Esophagus squamous epithelium (tissue), 5 donors: ENCODE results near the gene REPS2. TPM values are rescaled to one million over a fixed set of nuclear protein-coding genes. Genes with fewer than 3 reads are reported as not detected.

ENCODE experiments used
- DNase-seq: peaks from one replicate; lab custom pipeline; 2025; lab: John Stamatoyannopoulos, UW
- H3K27ac ChIP-seq, 4 donors: fragments of 200-600 bp; sonication (generic); one replicate each; pipeline ENCODE4 v1.5.1; 2016 to 2019; ENCODE audit warnings: mild to moderate bottlenecking in 1 of 4
- H3K27me3 ChIP-seq, 4 donors: fragments of 200-600 bp; sonication (generic); 1 replicate in 3 of 4; 2 replicates in 1 of 4; pipeline versions ENCODE4 v1.5.1 to v1.6.0; 2017 to 2021; ENCODE audit warnings: antibody characterized with exemption in 1 of 4
- H3K36me3 ChIP-seq, 3 donors: fragments of 200-600 bp; sonication (generic); one replicate each; pipeline ENCODE4 v1.5.1; 2016 to 2019
- H3K4me1 ChIP-seq, 3 donors: fragments of 200-600 bp; sonication (generic); one replicate each; pipeline ENCODE4 v1.5.1; 2017 to 2019
- H3K4me3 ChIP-seq, 4 donors: fragments of 200-600 bp; sonication (generic); 1 replicate in 3 of 4; 2 replicates in 1 of 4; pipeline ENCODE4 v1.5.1; 2016 to 2019; ENCODE audit warnings: mild to moderate bottlenecking in 2 of 4, moderate library complexity in 1 of 4
- H3K9me3 ChIP-seq, 3 donors: fragments of 200-600 bp; sonication (generic); one replicate each; pipeline ENCODE4 v1.5.1; 2016 to 2019
- POLR2A ChIP-seq, 4 donors: fragments of 450-650 bp; IDR thresholded peaks; one replicate each; pipeline ENCODE4 v1.6.1; 2017; ENCODE audit warnings: antibody characterized with exemption in 4 of 4, mild to moderate bottlenecking in 4 of 4, moderate library complexity in 3 of 4
- WGBS, 2 donors: methylation state at CpG; one replicate each; pipeline ENCODE4 v1.1.5; 2018; 5-methylcytosine and 5-hydroxymethylcytosine counted together
- intact Hi-C: fragments of 100-400 bp; cut with DNase I; formaldehyde crosslinking; loops from one replicate; pipeline ENCODE4 v1.15.0; 2022
- total RNA-seq, 4 donors: library from RNA; depleted of rRNA; stranded (reverse); fragments of >200 nt; gene quantifications; one replicate each; pipeline ENCODE4 v1.1.0, GENCODE V29; 2016
- TF ChIP-seq, protein P1 (sequence below), 6 experiments: fragments of 450-650 bp in 4 of 6; fragments of 200-600 bp in 2 of 6; sonication (generic) in 2 of 6; IDR thresholded peaks; one replicate each; pipeline ENCODE4 v1.5.1; 2016 to 2019; ENCODE audit warnings: antibody characterized with exemption in 6 of 6, mild to moderate bottlenecking in 4 of 6, moderate library complexity in 4 of 6
- donor health status: DM: yes; HTN: yes; CAD: no.

The REPS2 gene
- total RNA-seq, 4 donors from 2014 or later = 0.97 to 12.8 (median 3.0) TPM

DNA sequence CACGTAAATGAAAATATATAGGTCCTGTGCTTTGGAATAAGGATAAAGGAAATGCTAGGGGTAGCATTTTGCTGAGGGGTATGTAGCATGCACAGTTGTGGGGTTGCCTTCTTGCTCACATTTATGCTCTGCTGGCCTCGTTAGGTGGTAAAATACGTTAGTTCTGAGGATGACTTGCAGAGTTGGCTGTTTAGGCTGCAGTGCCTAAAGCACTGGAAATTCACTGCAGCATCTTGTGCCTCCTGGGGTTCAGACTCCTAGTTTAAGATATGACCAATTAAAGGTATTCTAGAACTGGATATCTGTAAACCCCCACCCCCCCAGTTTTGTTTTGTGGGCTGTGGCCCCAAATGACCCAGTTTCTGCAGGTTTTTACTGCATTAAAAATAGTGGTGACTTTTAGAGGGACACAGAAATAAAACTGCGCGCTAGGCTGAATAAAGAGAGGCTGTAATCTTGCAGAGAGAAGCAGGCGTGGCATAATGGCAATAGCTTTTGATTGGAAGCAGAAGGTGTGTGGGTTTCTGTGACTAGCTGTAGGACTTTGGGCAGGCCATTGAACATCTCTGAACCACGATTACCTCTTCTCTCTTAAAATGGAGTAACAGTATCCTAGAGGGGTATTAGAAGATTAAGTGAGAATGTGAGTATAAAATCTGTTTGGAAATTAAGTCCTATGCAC lies 79.3 kb downstream of the REPS2 start:
- no peak overlapping the region for H3K27ac ChIP-seq
- H3K4me1 ChIP-seq = no peaks in the 10 kb centered on the region
- no peak overlapping the region for H3K4me3 ChIP-seq
- DNase-seq = no peak
- TF ChIP-seq, protein P1, sequence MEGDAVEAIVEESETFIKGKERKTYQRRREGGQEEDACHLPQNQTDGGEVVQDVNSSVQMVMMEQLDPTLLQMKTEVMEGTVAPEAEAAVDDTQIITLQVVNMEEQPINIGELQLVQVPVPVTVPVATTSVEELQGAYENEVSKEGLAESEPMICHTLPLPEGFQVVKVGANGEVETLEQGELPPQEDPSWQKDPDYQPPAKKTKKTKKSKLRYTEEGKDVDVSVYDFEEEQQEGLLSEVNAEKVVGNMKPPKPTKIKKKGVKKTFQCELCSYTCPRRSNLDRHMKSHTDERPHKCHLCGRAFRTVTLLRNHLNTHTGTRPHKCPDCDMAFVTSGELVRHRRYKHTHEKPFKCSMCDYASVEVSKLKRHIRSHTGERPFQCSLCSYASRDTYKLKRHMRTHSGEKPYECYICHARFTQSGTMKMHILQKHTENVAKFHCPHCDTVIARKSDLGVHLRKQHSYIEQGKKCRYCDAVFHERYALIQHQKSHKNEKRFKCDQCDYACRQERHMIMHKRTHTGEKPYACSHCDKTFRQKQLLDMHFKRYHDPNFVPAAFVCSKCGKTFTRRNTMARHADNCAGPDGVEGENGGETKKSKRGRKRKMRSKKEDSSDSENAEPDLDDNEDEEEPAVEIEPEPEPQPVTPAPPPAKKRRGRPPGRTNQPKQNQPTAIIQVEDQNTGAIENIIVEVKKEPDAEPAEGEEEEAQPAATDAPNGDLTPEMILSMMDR (IDR thresholded peaks at IDR 0.05) = no peak
- no peak for TF ChIP-seq POLR2A (IDR thresholded peaks at IDR 0.05)
- H3K36me3 ChIP-seq = no peaks in the 10 kb centered on the region
- no peaks in the 10 kb centered on the region for H3K27me3 ChIP-seq
- intact Hi-C loops = no loop called here
- WGBS, 2 donors = 79 to 88% methylated on average over 7 of the region's 7 CpGs
- H3K9me3 ChIP-seq = no peaks in the 10 kb centered on the region

DNA sequence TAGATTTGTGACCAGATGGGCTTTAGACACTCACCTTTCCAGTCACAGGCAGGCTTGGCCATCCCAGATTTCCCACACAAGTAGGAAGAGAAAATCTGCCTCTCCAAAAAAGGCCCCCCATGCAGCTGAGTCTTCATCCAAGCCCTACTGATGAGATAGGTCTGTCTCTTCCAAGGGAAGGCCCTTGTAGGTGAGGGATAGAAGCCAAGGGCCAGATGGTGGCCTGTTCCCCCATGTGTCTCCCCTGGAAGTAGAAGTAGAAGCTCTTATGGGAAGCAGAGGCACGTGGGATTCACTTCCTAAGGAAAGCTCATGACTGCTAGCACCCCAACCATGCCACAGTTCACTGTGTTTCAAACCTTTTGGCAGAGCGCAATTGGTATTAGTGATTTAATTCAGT lies 81.5 kb downstream of the REPS2 start:
- TF ChIP-seq POLR2A (IDR thresholded peaks at IDR 0.05) = no peak
- TF ChIP-seq, protein P1 (IDR thresholded peaks at IDR 0.05) = no peak
- no peak for DNase-seq
- H3K9me3 ChIP-seq = no peaks in the 10 kb centered on the region
- H3K4me1 ChIP-seq = no peaks in the 10 kb centered on the region
- H3K27ac ChIP-seq = no peak overlapping the region
- H3K36me3 ChIP-seq = no peaks in the 10 kb centered on the region
- no peak overlapping the region for H3K4me3 ChIP-seq
- 43 to 100% methylated on average over 1 of the region's 2 CpGs for WGBS, 2 donors
- intact Hi-C loops = no loop called here
- no peaks in the 10 kb centered on the region for H3K27me3 ChIP-seq

DNA sequence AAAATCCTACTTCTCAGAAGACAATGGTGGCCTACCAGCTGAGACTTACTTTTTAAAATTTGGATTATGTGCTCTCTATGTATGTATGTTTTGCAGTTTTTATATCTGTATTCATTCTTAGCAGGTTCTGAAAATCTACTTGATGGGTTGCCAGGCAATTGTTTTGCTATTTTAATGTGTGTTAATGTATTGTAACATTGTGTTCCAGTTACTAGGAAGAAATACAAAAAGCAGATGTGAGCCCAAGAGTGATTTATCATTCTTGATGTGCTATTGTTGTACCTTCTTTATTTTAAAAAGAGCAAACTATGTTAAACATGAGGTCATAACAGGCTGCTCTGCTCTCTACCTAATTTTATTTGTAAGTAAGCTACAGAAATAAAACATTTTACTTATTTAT lies 81.9 kb downstream of the REPS2 start:
- intact Hi-C loops = no loop called here
- Histone ChIP-seq H3K27ac (no peak overlapping the region), H3K9me3 (no peaks in the 10 kb centered on the region), H3K27me3 (no peaks in the 10 kb centered on the region), H3K4me3 (no peak overlapping the region), H3K36me3 (no peaks in the 10 kb centered on the region), H3K4me1 (no peaks in the 10 kb centered on the region)
- no peak for TF ChIP-seq POLR2A (IDR thresholded peaks at IDR 0.05)
- TF ChIP-seq, protein P1 (IDR thresholded peaks at IDR 0.05) = no peak
- no peak for DNase-seq

DNA sequence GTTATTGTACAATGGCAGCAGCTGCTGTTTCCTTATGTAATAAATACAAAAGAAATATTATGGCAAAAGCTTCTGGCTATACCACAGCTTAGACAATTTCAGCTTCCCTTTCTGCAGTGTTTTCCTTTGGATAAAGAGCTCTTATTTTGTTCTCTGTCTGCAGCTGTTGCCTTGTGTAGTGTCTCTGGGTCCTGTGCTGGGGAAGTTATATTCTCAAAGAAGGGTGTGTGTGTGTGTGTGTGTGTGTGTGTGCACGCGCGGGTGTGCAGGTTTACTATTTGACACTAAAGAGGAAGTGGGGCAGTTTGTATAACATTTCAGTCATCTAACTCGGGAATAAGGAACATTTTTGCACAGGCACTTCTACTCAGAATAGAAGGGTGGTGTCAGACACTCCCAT lies 83.6 kb downstream of the REPS2 start:
- H3K4me3 ChIP-seq = no peak overlapping the region
- no peaks in the 10 kb centered on the region for H3K36me3 ChIP-seq
- no peaks in the 10 kb centered on the region for H3K4me1 ChIP-seq
- WGBS, 2 donors = 69 to 72% methylated on average over 3 to 4 of the region's 4 CpGs
- no peak overlapping the region for H3K27ac ChIP-seq
- no peak for DNase-seq
- no peak for TF ChIP-seq POLR2A (IDR thresholded peaks at IDR 0.05)
- TF ChIP-seq, protein P1 (IDR thresholded peaks at IDR 0.05) = no peak
- no peaks in the 10 kb centered on the region for H3K27me3 ChIP-seq
- H3K9me3 ChIP-seq = no peaks in the 10 kb centered on the region
- intact Hi-C loops = no loop called here

DNA sequence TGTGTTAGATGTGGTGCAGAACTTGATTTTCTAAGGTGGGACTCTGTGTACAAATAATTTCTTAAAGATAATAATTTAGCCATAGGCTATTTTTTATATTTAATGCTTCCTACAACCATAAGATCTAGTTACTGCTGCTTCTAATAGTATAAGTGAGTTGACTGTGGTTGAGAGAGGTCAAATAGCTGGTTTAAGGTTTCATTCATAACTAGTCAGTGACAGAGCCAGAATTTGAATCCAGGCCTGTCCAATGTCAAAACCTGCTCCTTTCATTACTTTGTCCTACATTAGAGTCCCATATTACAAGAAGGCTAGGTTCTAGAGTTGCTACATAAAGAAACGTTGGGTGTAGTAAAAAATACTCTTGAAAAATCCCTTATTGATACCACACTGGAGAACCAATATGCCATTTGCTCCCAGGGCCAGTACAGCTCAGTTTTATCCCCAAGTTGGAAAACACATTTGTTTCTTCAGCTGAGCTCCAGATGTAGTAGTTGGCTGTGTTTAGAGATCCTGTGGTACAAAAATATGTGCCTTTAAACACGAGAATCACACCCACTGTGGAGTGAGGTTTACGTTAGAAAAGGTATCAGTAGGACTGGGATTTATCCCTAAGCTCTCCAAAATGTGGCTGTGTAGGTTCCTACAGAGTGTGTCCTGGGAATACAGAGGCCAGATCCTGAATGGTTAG lies 84.3 kb downstream of the REPS2 start:
- no peaks in the 10 kb centered on the region for H3K36me3 ChIP-seq
- no peaks in the 10 kb centered on the region for H3K27me3 ChIP-seq
- H3K4me1 ChIP-seq = no peaks in the 10 kb centered on the region
- H3K9me3 ChIP-seq = no peaks in the 10 kb centered on the region
- TF ChIP-seq, protein P1 (IDR thresholded peaks at IDR 0.05) = no peak
- no peak for TF ChIP-seq POLR2A (IDR thresholded peaks at IDR 0.05)
- H3K4me3 ChIP-seq = no peak overlapping the region
- intact Hi-C loops = no loop called here
- no peak for DNase-seq
- peak overlapping the region in 1 of 4 donors; percentile 9 for H3K27ac ChIP-seq
- WGBS, 2 donors = 40 to 85% methylated on average over 3 of the region's 3 CpGs
